ENCODE results near the gene JAK2.
"Not testable (repeated sequence)": the region's sequence is repeated elsewhere in the genome, so short reads cannot be mapped to it uniquely, and the experiment has no call there.

Gene JAK2

GRCh38 chr9:4982721-4983482, 2.2 kb upstream of the JAK2 start:
- DNase-seq: no peak

GRCh38 chr9:4983601-4984165, 1.4 kb upstream of the JAK2 start:
- DNase-seq: no peak

- peak; percentile 53 for DNase-seq
These were observed 876 bp upstream of the JAK2 start for GRCh38 chr9:4984171-4984620.

- peak; percentile 40 for DNase-seq
These were observed 554 bp downstream of the JAK2 start for GRCh38 chr9:4985386-4986266.

- no peak for DNase-seq
These were observed 1.2 kb downstream of the JAK2 start for GRCh38 chr9:4986296-4986695.

- no peak for DNase-seq
These were observed 1.7 kb downstream of the JAK2 start for GRCh38 chr9:4986783-4987182.

GRCh38 chr9:4987961-4988421, 2.9 kb downstream of the JAK2 start:
- peak; percentile 74 for DNase-seq

GRCh38 chr9:4992872-4993271, 7.8 kb downstream of the JAK2 start:
- DNase-seq: no peak

GRCh38 chr9:4994166-4994890, 9.3 kb downstream of the JAK2 start:
- DNase-seq: no peak

- DNase-seq: no peak
These were observed 12.1 kb downstream of the JAK2 start for GRCh38 chr9:4997196-4997595.

GRCh38 chr9:4997631-4998030, 12.6 kb downstream of the JAK2 start:
- no peak for DNase-seq

- DNase-seq: no peak
These were observed 17.7 kb downstream of the JAK2 start for GRCh38 chr9:5002811-5003210.

GRCh38 chr9:5004481-5004880, 19.4 kb downstream of the JAK2 start:
- DNase-seq: no peak

GRCh38 chr9:5008202-5008601, 23.1 kb downstream of the JAK2 start:
- DNase-seq: no peak

- no peak for DNase-seq
These were observed 28.3 kb downstream of the JAK2 start for GRCh38 chr9:5013374-5013773.

GRCh38 chr9:5015934-5016333, 30.9 kb downstream of the JAK2 start:
- DNase-seq: no peak

- no peak for DNase-seq
These were observed 40.3 kb downstream of the JAK2 start for GRCh38 chr9:5025416-5025815.

- DNase-seq: not testable (repeated sequence)
These were observed 46.9 kb downstream of the JAK2 start for GRCh38 chr9:5031941-5032340.

- no peak for DNase-seq
These were observed 55.8 kb downstream of the JAK2 start for GRCh38 chr9:5040730-5041389.

GRCh38 chr9:5041390-5042115, 56.5 kb downstream of the JAK2 start:
- no peak for DNase-seq

GRCh38 chr9:5042661-5043178, 57.6 kb downstream of the JAK2 start:
- DNase-seq: no peak

Data from kidney glomerular epithelial cell (primary cell).